HEK293T (cell line): ENCODE results near the gene BLOC1S6.

ENCODE experiments used
- CTCF ChIA-PET: fragments of 350-600 bp; formaldehyde crosslinking; extraction: SDS; loops from one replicate; lab custom pipeline; 2021; ENCODE audit warnings: antibody characterized with exemption, inconsistent platforms; lab: Yijun Ruan, JAX
- POLR2A ChIA-PET: fragments of 350-600 bp; formaldehyde crosslinking; extraction: SDS; loops from one replicate; lab custom pipeline; 2020; ENCODE audit warnings: antibody characterized with exemption, inconsistent platforms; lab: Yijun Ruan, JAX
- DNase-seq: peaks from one replicate; pipeline ENCODE4 v3.0.0; 2012; ENCODE audit warnings: mixed read lengths; ENCODE audit errors: extremely low spot score
- ARNT ChIP-seq: fragments of 450-650 bp; IDR thresholded peaks from 2 replicates; pipeline ENCODE4 v1.6.1; 2017; ENCODE audit warnings: mild to moderate bottlenecking
- BHLHE40 ChIP-seq: fragments of 450-650 bp; IDR thresholded peaks from 2 replicates; pipeline ENCODE4 v1.6.1; 2016; ENCODE audit warnings: mild to moderate bottlenecking, moderate library complexity, borderline replicate concordance
- CTBP1 ChIP-seq: fragments of 450-650 bp; IDR thresholded peaks from 2 replicates; pipeline ENCODE4 v1.6.1; 2016; ENCODE audit warnings: borderline replicate concordance
- ELF4 ChIP-seq: fragments of 450-650 bp; IDR thresholded peaks from 2 replicates; pipeline ENCODE4 v1.6.1; 2017; ENCODE audit warnings: antibody characterized with exemption
- FOXA1 ChIP-seq: fragments of 450-650 bp; IDR thresholded peaks from 2 replicates; pipeline ENCODE4 v1.6.1; 2016; ENCODE audit warnings: mild to moderate bottlenecking
- FOXK2 ChIP-seq: fragments of 450-650 bp; IDR thresholded peaks from 2 replicates; pipeline ENCODE4 v1.6.1; 2016; ENCODE audit warnings: mild to moderate bottlenecking
- FOXM1 ChIP-seq: fragments of 450-650 bp; IDR thresholded peaks from 2 replicates; pipeline ENCODE4 v1.6.1; 2017; ENCODE audit warnings: mild to moderate bottlenecking, borderline replicate concordance
- HDGF ChIP-seq: fragments of 450-650 bp; IDR thresholded peaks from 2 replicates; pipeline ENCODE4 v1.6.1; 2017; ENCODE audit warnings: antibody characterized with exemption, borderline replicate concordance
- L3MBTL2 ChIP-seq: fragments of 450-650 bp; conservative IDR thresholded peaks from 2 replicates; pipeline ENCODE4 v1.6.1; 2016; ENCODE audit warnings: mild to moderate bottlenecking
- LEF1 ChIP-seq: fragments of 450-650 bp; IDR thresholded peaks from 2 replicates; pipeline ENCODE4 v1.6.1; 2017; ENCODE audit warnings: mild to moderate bottlenecking, borderline replicate concordance
- NFRKB ChIP-seq: fragments of 450-650 bp; IDR thresholded peaks from 2 replicates; pipeline ENCODE4 v1.6.1; 2016; ENCODE audit warnings: mild to moderate bottlenecking, moderate library complexity
- SP1 ChIP-seq: fragments of 450-650 bp; IDR thresholded peaks from 2 replicates; pipeline ENCODE4 v1.6.1; 2017
- SUZ12 ChIP-seq: fragments of 450-650 bp; IDR thresholded peaks from 2 replicates; pipeline ENCODE4 v1.6.1; 2016; ENCODE audit warnings: mild to moderate bottlenecking
- TARDBP ChIP-seq: fragments of 450-650 bp; IDR thresholded peaks from 2 replicates; pipeline ENCODE4 v1.6.1; 2016
- ZNF384 ChIP-seq: fragments of 450-650 bp; IDR thresholded peaks from 2 replicates; pipeline ENCODE4 v1.6.1; 2016
- TF ChIP-seq, protein P1 (sequence below): fragments of 450-650 bp; IDR thresholded peaks from 2 replicates; pipeline ENCODE4 v1.6.1; 2016

The BLOC1S6 gene

DNA sequence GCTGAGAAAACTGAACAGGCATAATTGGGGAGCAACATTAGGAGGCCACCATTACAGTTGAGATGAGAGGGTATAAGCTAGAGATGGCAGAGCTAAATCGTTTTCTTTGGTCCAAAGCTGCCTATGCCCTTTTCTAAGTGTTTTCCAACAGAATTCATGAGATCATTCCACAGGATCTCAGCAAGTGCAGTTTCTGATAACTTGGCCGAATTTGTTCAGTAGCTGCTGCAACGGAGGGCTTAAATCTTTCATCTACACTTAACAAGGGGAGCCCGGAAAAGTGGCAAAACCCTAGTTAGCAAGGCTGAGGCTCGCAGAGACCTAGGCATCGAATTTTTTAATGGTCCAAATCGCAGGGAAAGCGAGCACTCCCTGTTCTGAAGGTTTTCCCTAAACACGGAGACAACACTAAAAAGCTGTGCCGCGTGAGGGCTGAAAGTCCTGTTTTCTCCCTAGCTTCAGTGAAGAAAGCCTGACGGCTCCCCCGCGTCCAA, 531 bp upstream of the BLOC1S6 start:
- TF ChIP-seq, protein P1, sequence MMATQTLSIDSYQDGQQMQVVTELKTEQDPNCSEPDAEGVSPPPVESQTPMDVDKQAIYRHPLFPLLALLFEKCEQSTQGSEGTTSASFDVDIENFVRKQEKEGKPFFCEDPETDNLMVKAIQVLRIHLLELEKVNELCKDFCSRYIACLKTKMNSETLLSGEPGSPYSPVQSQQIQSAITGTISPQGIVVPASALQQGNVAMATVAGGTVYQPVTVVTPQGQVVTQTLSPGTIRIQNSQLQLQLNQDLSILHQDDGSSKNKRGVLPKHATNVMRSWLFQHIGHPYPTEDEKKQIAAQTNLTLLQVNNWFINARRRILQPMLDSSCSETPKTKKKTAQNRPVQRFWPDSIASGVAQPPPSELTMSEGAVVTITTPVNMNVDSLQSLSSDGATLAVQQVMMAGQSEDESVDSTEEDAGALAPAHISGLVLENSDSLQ = no peak
- no peak for TF ChIP-seq ELF4
- no peak for TF ChIP-seq TARDBP
- TF ChIP-seq ARNT = no peak
- no peak for TF ChIP-seq HDGF
- no peak for TF ChIP-seq BHLHE40
- no peak for TF ChIP-seq SUZ12
- TF ChIP-seq FOXM1 = no peak
- TF ChIP-seq FOXA1 = no peak
- no peak for TF ChIP-seq FOXK2
- no peak for TF ChIP-seq SP1
- no peak for TF ChIP-seq LEF1
- no peak for TF ChIP-seq ZNF384
- TF ChIP-seq L3MBTL2 = no peak
- TF ChIP-seq CTBP1 = no peak
- TF ChIP-seq NFRKB = no peak
- ChIA-PET CTCF (interaction anchor here (1.0 kb wide), 1 partner anchor 12 kb away, joined by 4 read pairs; no protein-coding TSS in a partner anchor), POLR2A (interaction anchor here (0.7 to 2.1 kb wide), 16 partner anchors 9 to 386 kb away, joined by 3 to 13 read pairs (median 3); no protein-coding TSS in a partner anchor)

DNA sequence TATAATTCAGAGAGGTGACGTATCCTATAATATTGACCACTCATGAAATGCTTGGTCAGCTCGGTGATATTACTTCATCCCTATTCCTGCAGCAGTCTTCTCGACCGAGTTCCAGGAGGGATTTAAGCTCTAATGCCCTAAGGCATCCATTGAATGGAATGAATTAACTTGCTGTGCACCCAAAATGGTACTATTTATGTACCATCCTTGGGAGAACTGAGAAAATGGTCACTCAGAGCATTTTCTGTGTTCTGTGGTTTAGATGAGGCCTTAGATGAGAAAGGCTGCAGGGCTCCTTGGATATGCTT, 638 bp downstream of the BLOC1S6 start:
- CTCF ChIA-PET = interaction anchor here (1.1 kb wide), 1 partner anchor 24 kb away, joined by 4 read pairs; no protein-coding TSS in a partner anchor
- POLR2A ChIA-PET = interaction anchor here (1.0 to 2.1 kb wide), 12 partner anchors 14 to 387 kb away, joined by 3 to 13 read pairs (median 4); a partner anchor contains a TSS
- no peak for TF ChIP-seq ELF4
- TF ChIP-seq BHLHE40 = no peak
- no peak for TF ChIP-seq ZNF384
- TF ChIP-seq FOXM1 = no peak
- TF ChIP-seq, protein P1 = no peak
- no peak for TF ChIP-seq FOXA1
- TF ChIP-seq LEF1 = no peak
- no peak for TF ChIP-seq FOXK2
- TF ChIP-seq TARDBP = no peak
- no peak for TF ChIP-seq SUZ12
- TF ChIP-seq L3MBTL2 = no peak
- TF ChIP-seq NFRKB = no peak
- TF ChIP-seq SP1 = no peak
- TF ChIP-seq HDGF = no peak
- TF ChIP-seq ARNT = no peak
- TF ChIP-seq CTBP1 = no peak
- DNase-seq = no peak

More for the DNA sequence above, 531 bp upstream of the BLOC1S6 start:
- no peak for DNase-seq

DNA sequence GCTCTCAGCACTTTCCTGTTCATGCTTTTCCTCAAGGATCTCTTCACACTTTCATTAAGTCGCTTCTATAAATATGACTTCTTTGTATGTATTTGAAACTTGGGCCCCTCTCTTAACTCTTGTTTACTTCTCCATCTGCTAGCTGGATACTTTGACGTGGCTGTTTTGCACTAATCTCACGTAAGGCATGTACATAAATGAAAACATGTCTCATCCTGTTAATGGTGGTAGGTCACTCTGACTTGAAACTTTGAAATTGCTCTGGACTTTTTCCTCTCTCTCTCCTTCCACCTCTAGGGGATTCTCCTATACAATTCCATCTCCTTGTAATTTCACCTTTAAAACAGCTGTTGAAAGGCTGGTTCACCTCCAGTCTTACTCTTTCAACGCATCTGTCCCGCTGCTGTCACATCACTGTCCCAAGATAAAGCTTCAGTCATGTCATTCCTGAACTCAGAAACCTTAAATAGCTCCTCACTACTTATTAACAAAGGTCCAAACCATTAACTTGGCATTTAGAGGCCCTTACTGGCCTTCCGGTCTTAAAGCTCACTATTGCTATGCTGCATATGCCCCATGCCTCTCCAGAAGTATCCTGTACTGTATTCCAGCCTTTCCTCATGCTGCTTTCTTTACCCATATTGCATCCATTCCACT, 1.2 kb downstream of the BLOC1S6 start:
- ChIA-PET CTCF (interaction anchor here (1.1 kb wide), 1 partner anchor 23 kb away, joined by 4 read pairs; no protein-coding TSS in a partner anchor), POLR2A (interaction anchor here (1.0 to 2.1 kb wide), 8 partner anchors 15 to 387 kb away, joined by 3 to 13 read pairs (median 4); a partner anchor contains a TSS)
- no peak for TF ChIP-seq FOXM1
- TF ChIP-seq BHLHE40 = no peak
- TF ChIP-seq TARDBP = no peak
- no peak for TF ChIP-seq SP1
- TF ChIP-seq HDGF = no peak
- TF ChIP-seq ARNT = no peak
- DNase-seq = no peak

DNA sequence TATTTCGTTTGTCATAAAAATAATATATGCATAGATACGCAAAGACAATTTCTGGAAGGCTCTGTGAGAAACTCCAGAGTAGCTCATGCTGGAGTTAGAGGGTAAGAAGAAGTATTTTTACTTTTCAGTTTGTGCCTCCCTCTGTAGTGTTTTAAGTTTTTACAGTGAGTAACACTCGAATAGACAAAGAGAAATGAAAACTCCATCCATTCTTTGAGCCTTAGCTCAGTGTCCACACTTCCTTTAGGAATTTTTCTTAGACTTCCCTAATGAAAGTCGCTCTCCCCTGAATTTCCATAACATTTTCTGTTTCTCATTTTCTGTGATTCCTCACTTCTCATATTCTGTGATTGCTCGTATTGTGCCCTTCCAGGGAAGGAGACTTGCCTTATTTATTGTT, 2.1 kb downstream of the BLOC1S6 start:
- CTCF ChIA-PET = interaction anchor here (0.5 kb wide), 1 partner anchor 50 kb away, joined by 3 read pairs; no protein-coding TSS in a partner anchor
- DNase-seq = no peak
- POLR2A ChIA-PET = no interaction called here
- no peak for TF ChIP-seq SUZ12
- TF ChIP-seq HDGF = no peak
- TF ChIP-seq NFRKB = no peak
- no peak for TF ChIP-seq FOXA1
- TF ChIP-seq CTBP1 = no peak
- no peak for TF ChIP-seq ZNF384
- no peak for TF ChIP-seq TARDBP
- no peak for TF ChIP-seq SP1
- no peak for TF ChIP-seq L3MBTL2
- no peak for TF ChIP-seq ARNT
- TF ChIP-seq LEF1 = no peak
- no peak for TF ChIP-seq BHLHE40
- no peak for TF ChIP-seq ELF4
- TF ChIP-seq, protein P1 = no peak
- TF ChIP-seq FOXK2 = no peak
- no peak for TF ChIP-seq FOXM1

DNA sequence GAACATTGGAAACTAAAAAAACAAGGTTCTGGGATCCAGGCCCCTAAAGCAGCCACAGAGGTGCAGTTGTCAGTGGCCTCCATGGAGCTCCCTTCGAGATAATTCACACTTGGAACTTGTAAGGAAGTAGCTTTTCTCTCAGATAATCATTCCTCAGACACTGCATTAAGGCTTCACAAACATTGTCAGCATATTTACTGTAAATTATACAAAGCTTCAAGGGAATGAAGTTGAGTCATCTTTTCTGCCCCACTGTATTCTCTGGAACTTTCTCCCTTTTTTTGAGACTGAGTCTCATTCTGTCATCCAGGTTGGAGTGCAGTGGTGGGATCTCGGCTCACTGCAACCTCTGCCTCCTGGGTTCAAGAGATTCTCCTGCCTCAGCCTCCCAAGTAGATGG, 7.1 kb downstream of the BLOC1S6 start:
- CTCF ChIA-PET = no interaction called here
- POLR2A ChIA-PET = no interaction called here
- no peak for DNase-seq
- TF ChIP-seq CTBP1 (no peak), ZNF384 (no peak), NFRKB (no peak), ARNT (no peak), SP1 (no peak), ELF4 (no peak), FOXM1 (no peak), LEF1 (no peak), HDGF (no peak), L3MBTL2 (no peak), FOXK2 (no peak), TARDBP (no peak), BHLHE40 (no peak), SUZ12 (no peak), FOXA1 (no peak)
- TF ChIP-seq, protein P1 = no peak
